Karpas-422 (cell line): ENCODE measurements around the gene PCNT. TPM values are rescaled to one million over a fixed set of nuclear protein-coding genes. Genes with fewer than 3 reads are reported as not detected.
A peak's percentile ranks its signal among the peaks of the same experiment; 100 is the strongest.

Source experiments
- DNase-seq: peaks from one replicate; pipeline ENCODE4 v3.0.0-alpha.2; 2015
- H2AFZ ChIP-seq: fragments of 200-600 bp; sonication (generic); 2 replicates; pipeline ENCODE4 v1.6.1; 2014; ENCODE audit warnings: antibody characterized with exemption, low read length, mixed read lengths
- H3K27ac ChIP-seq: fragments of 200-600 bp; sonication (generic); 2 replicates; pipeline ENCODE4 v1.5.1; 2014; ENCODE audit warnings: mild to moderate bottlenecking, low read length, moderate library complexity
- H3K27me3 ChIP-seq: fragments of 200-600 bp; sonication (generic); 2 replicates; pipeline ENCODE4 v1.6.1; 2014; ENCODE audit warnings: low read length, mixed read lengths
- H3K36me3 ChIP-seq: fragments of 200-600 bp; sonication (generic); 2 replicates; pipeline ENCODE4 v1.6.1; 2014; ENCODE audit warnings: low read length, mixed read lengths; ENCODE audit not compliant: insufficient read depth
- H3K4me1 ChIP-seq: fragments of 200-600 bp; sonication (generic); 2 replicates; pipeline ENCODE4 v1.6.1; 2014; ENCODE audit warnings: mild to moderate bottlenecking, low read length, mixed read lengths
- H3K4me2 ChIP-seq: fragments of 200-600 bp; sonication (generic); 2 replicates; pipeline ENCODE4 v1.6.1; 2014; ENCODE audit warnings: low read length, low read depth, mild to moderate bottlenecking; ENCODE audit not compliant: poor library complexity, severe bottlenecking
- H3K4me3 ChIP-seq: fragments of 200-600 bp; sonication (generic); 2 replicates; pipeline ENCODE4 v1.5.1; 2014; ENCODE audit warnings: mild to moderate bottlenecking, antibody characterized with exemption, low read length, mixed read lengths
- H3K79me2 ChIP-seq: fragments of 200-600 bp; sonication (generic); 2 replicates; pipeline ENCODE4 v1.6.1; 2014; ENCODE audit warnings: mild to moderate bottlenecking, low read length, mixed read lengths
- H3K9ac ChIP-seq: fragments of 200-600 bp; sonication (generic); 2 replicates; pipeline ENCODE4 v1.6.0; 2014; ENCODE audit warnings: low read length
- H3K9me2 ChIP-seq: fragments of 200-600 bp; sonication (generic), shearing (Covaris generic); replicated peaks from 2 replicates; pipeline ENCODE4 v1.6.0; 2014; ENCODE audit warnings: mild to moderate bottlenecking, low read length, moderate library complexity; ENCODE audit not compliant: insufficient read depth
- H3K9me3 ChIP-seq: fragments of 300-700, 200-600 bp; sonication (generic); 2 replicates; pipeline ENCODE4 v1.6.1; 2014; ENCODE audit warnings: low read length, mixed read lengths
- H4K20me1 ChIP-seq: fragments of 200-600 bp; sonication (generic); 2 replicates; pipeline ENCODE4 v1.6.1; 2014; ENCODE audit warnings: mild to moderate bottlenecking, antibody characterized with exemption, low read length, low read depth; ENCODE audit not compliant: insufficient read depth
- total RNA-seq: library from RNA; depleted of rRNA; stranded (reverse); fragments of >200 nt; shearing (Covaris generic); gene quantifications from 2 replicates; pipeline ENCODE4 v1.2.3, GENCODE V29; 2014; ENCODE audit warnings: low replicate concordance

Gene PCNT
- total RNA-seq, 1 experiment from 2014 or later = 31.5 TPM

DNA sequence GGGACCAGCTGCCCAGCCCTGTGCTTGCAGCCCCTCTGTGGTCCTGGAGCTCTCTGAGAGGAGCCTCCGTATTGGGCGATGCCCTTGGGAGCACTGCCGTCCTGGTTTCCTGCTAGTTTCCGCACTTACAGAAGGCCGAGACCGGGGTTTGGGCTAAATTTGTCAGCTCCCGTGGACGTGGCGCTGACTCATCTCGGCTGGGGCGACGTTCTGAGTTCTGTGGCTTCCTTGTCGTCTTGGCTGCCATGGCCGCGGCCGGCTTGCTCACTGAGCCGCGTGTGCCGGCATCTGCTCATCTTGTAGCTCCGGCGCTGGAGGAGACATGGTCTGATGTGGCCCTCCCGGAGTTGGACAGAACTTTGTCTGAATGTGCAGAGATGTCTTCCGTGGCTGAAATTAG lies 64.9 kb downstream of the PCNT start:
- peaks cover 42% of the 10 kb centered on the region for H3K79me2 ChIP-seq
- 0 out of 2 replicates have a peak, but pooled peaks cover 2% of the 10 kb centered on the region for H3K36me3 ChIP-seq
- H3K9me3 ChIP-seq = no peaks in the 10 kb centered on the region
- no peak overlapping the region for H3K27ac ChIP-seq
- no peak for DNase-seq
- no peaks in the 10 kb centered on the region for H4K20me1 ChIP-seq
- H2AFZ ChIP-seq = no peak overlapping the region
- peaks cover 23% of the 10 kb centered on the region for H3K4me1 ChIP-seq
- H3K27me3 ChIP-seq = no peaks in the 10 kb centered on the region
- H3K4me2 ChIP-seq = no peak overlapping the region
- no peak overlapping the region for H3K4me3 ChIP-seq
- no peak overlapping the region for H3K9ac ChIP-seq
- H3K9me2 ChIP-seq = no peaks in the 10 kb centered on the region

DNA sequence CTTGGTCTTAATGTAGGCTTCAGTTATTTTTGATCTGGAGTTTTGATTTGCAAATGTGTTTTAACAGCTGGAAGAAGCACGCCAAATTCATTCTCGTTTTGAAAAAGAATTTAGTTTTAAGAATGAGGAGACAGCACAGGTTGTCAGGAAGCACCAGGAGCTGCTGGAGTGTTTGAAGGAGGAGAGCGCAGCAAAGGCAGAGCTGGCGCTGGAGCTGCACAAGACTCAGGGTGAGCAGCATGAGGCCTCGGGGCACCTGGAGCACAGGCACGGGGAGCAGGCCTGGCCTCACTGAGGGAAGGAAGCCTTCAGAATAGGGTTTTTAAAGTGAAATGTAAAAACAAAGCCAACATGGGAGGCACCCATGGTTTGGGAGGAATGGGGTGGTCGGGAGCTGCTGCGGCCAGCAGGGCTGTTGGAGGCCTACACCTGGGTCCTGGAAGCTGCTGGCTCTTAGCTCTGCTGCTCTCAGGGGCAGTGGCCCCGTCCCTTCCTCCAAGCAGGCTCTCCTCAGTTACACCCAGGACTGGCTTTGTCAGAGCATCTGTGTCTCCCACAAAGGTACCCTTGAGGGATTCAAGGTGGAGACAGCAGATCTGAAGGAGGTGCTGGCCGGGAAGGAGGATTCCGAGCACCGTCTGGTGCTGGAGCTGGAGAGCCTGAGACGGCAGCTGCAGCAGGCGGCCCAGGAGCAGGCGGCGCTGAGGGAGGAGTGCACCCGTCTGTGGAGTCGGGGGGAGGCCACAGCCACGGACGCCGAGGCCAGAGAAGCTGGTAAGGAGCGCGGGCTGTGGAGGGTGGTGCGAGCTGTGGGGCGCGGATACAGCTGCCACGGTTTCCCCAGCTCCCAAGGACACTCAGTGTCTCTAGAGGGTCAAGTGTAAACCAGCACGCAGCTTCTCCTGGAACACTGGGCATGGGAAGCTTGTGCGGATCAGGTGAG lies 66.9 kb downstream of the PCNT start:
- Histone ChIP-seq H3K36me3 (0 out of 2 replicates have a peak, but pooled peaks cover 2% of the 10 kb centered on the region), H3K27ac (peak overlapping the region; percentile 74), H3K4me3 (no peak overlapping the region), H3K4me1 (peaks cover 23% of the 10 kb centered on the region), H4K20me1 (no peaks in the 10 kb centered on the region), H3K27me3 (no peaks in the 10 kb centered on the region), H3K9me2 (no peaks in the 10 kb centered on the region), H2AFZ (no peak overlapping the region), H3K9ac (peak overlapping the region; percentile 45; the same call in 1 of the 2 replicates), H3K79me2 (peaks cover 31% of the 10 kb centered on the region; the same call in 1 of the 2 replicates), H3K4me2 (peak overlapping the region; percentile 41), H3K9me3 (no peaks in the 10 kb centered on the region)
- no peak for DNase-seq

DNA sequence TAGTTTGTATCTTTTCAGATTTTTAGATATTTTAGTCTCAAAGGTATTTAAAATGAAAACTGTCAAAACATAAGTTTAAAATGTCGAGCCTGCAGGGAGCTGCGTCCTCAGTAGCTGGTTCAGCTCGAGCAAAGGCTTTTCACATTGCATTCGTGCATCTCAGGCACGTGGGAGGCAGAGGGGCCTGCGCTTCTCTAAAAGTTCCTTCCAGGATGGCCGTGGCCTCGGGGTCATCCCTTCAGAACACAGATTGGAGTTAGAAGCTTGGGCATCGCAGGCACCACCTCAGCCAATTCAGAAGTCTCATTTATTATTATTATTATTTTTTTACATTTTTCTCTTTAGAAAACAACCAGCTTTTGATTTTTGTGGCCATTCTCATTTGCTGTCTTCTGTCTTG lies 67.8 kb downstream of the PCNT start:
- H3K4me2 ChIP-seq = no peak overlapping the region
- H3K9me2 ChIP-seq = no peaks in the 10 kb centered on the region
- no peak overlapping the region for H3K27ac ChIP-seq
- DNase-seq = no peak
- no peak overlapping the region for H3K9ac ChIP-seq
- H3K4me3 ChIP-seq = no peak overlapping the region
- H3K27me3 ChIP-seq = no peaks in the 10 kb centered on the region
- 0 out of 2 replicates have a peak, but pooled peaks cover 2% of the 10 kb centered on the region for H3K36me3 ChIP-seq
- H3K79me2 ChIP-seq = peaks cover 31% of the 10 kb centered on the region; the same call in 1 of the 2 replicates
- H2AFZ ChIP-seq = no peak overlapping the region
- H4K20me1 ChIP-seq = no peaks in the 10 kb centered on the region
- no peaks in the 10 kb centered on the region for H3K9me3 ChIP-seq
- peaks cover 23% of the 10 kb centered on the region for H3K4me1 ChIP-seq

DNA sequence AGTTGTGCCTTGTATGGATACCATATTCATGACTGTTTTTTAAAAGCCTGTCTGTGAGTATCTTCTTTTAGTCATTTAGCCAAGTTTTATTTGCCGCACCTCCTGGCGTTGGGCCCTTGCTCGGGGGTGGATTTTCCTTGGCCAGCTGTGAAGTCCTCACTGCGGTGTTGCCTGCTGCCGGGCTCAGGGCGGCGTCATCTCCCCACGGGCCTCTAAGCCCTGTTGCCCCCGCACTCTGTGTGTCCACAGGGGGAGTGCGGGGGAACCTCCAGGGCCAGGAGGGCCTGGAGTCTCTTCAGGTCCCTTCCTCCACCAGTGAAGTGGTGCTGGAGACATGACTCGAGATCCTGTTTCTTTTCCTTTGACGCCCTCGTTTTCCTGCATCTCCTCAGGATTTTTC lies 69.0 kb downstream of the PCNT start:
- no peaks in the 10 kb centered on the region for H4K20me1 ChIP-seq
- H3K4me2 ChIP-seq = no peak overlapping the region
- H3K27ac ChIP-seq = no peak overlapping the region
- H3K9ac ChIP-seq = no peak overlapping the region
- H2AFZ ChIP-seq = no peak overlapping the region
- H3K4me3 ChIP-seq = no peak overlapping the region
- H3K9me2 ChIP-seq = no peaks in the 10 kb centered on the region
- peaks cover 23% of the 10 kb centered on the region for H3K4me1 ChIP-seq
- peaks cover 25% of the 10 kb centered on the region; the same call in 1 of the 2 replicates for H3K79me2 ChIP-seq
- H3K9me3 ChIP-seq = no peaks in the 10 kb centered on the region
- no peak for DNase-seq
- H3K36me3 ChIP-seq = peaks cover 6% of the 10 kb centered on the region; the same call in 1 of the 2 replicates
- H3K27me3 ChIP-seq = no peaks in the 10 kb centered on the region

DNA sequence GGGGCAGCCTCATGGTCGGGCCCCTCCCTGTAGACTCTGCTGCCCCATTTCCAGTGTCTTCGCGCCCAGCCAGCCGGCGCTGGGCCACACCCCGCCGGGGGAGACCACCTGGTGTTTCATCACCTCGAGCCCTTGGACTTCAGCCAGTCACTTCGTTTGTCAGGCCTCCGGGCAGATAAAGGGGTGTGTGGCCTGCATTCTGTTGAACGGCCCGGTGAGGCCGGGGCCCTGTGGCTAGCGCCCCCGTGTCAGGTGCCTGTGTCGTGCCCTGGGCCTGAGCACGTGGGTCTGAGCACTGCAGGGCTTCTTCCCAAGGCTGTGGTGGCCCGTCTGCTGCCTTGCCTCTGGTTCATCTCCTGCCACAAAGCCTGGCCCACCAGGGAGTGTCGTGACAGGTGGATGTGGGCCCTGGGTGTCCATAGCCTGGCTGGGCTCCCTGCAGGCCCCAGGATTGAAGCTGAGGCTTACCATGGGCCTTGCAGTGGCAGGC lies 69.5 kb downstream of the PCNT start:
- H3K9me2 ChIP-seq = no peaks in the 10 kb centered on the region
- no peak overlapping the region for H3K4me3 ChIP-seq
- H3K9me3 ChIP-seq = no peaks in the 10 kb centered on the region
- H3K4me1 ChIP-seq = peaks cover 23% of the 10 kb centered on the region
- H3K9ac ChIP-seq = no peak overlapping the region
- DNase-seq = no peak
- no peaks in the 10 kb centered on the region for H4K20me1 ChIP-seq
- no peak overlapping the region for H3K27ac ChIP-seq
- no peak overlapping the region for H3K4me2 ChIP-seq
- peaks cover 23% of the 10 kb centered on the region; the same call in 1 of the 2 replicates for H3K79me2 ChIP-seq
- H3K36me3 ChIP-seq = peaks cover 6% of the 10 kb centered on the region
- H2AFZ ChIP-seq = no peak overlapping the region
- no peaks in the 10 kb centered on the region for H3K27me3 ChIP-seq

DNA sequence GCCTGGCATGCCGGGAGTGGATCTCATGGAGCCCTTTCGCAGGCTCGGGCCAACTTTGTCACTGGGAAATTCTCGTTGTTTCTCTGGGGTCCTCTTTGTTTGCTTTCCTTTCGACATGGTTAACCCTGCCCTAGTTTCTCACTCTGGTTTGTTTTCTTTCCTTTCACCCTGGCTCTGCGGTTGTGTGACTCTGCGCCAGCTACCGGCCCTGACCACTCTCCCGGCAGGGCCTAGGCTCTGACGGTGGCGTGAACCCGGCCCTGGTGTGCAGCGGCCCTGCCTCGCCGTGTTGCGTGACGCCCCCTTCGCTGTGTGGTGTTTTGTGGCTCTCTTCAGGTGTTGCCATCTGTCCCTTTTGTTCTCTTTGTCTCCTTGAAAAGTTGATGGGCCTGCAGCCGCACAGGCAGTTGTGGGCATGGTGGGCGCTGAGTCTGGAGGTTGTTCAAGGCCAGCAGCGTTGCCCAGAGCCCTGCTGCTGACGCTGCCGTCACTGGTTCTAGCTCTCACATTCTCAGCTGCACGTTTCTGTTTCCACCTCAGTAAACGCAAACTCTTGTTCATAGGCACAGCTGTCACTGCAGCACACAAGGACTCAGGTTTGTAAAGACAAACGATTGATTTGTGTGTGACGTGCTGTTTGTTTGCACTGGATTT lies 70.1 kb downstream of the PCNT start:
- Histone ChIP-seq H3K27ac (no peak overlapping the region), H3K4me1 (peaks cover 18% of the 10 kb centered on the region), H3K4me2 (no peak overlapping the region), H3K27me3 (no peaks in the 10 kb centered on the region), H3K9ac (no peak overlapping the region), H2AFZ (no peak overlapping the region), H3K79me2 (peaks cover 18% of the 10 kb centered on the region; the same call in 1 of the 2 replicates), H4K20me1 (no peaks in the 10 kb centered on the region), H3K4me3 (no peak overlapping the region), H3K36me3 (peaks cover 6% of the 10 kb centered on the region), H3K9me2 (no peaks in the 10 kb centered on the region), H3K9me3 (no peaks in the 10 kb centered on the region)
- DNase-seq = no peak

DNA sequence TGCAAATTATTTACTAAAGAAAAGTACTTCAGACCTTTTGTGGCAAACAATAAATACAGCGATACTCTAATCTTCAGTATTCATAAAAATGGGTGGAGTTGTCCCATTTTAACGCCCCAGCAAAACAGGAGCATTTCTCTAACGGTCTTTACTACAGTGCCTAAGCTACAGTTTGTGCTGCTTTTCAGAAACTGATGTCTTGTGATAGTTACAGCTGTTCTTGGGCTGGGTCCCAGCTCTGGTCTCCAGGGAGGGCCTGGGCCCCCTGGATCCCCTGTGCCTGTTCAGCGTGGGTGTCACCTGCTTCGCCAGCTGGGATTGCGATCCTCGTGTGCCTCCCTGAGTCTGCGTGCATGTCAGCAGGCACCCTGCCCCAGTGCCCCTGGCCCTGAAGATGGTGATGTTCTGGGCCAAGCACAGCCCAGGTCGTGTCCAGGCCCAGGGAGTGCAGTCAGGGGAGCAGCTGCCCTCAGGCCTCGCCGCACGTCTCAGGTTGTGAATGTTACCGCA lies 70.7 kb downstream of the PCNT start:
- H3K4me3 ChIP-seq = no peak overlapping the region
- H3K27ac ChIP-seq = no peak overlapping the region
- H3K9ac ChIP-seq = no peak overlapping the region
- no peak overlapping the region for H3K4me2 ChIP-seq
- no peaks in the 10 kb centered on the region for H4K20me1 ChIP-seq
- H2AFZ ChIP-seq = no peak overlapping the region
- peaks cover 12% of the 10 kb centered on the region for H3K4me1 ChIP-seq
- H3K79me2 ChIP-seq = peaks cover 18% of the 10 kb centered on the region; the same call in 1 of the 2 replicates
- H3K9me3 ChIP-seq = no peaks in the 10 kb centered on the region
- H3K27me3 ChIP-seq = no peaks in the 10 kb centered on the region
- H3K9me2 ChIP-seq = no peaks in the 10 kb centered on the region
- DNase-seq = no peak
- H3K36me3 ChIP-seq = peaks cover 6% of the 10 kb centered on the region
